Endothelial cell of umbilical vein (primary cell): Measurements from ENCODE around the gene CYBRD1.

Experiments used
- EZH2 ChIP-seq: IDR thresholded peaks from 2 replicates; pipeline ENCODE4 v1.6.1; 2012; ENCODE audit warnings: borderline replicate concordance, low read depth, mild to moderate bottlenecking, moderate library complexity, low read length, inconsistent platforms; ENCODE audit not compliant: severe bottlenecking
- FOS ChIP-seq: IDR thresholded peaks from 2 replicates; pipeline ENCODE4 v1.6.1; 2011; ENCODE audit warnings: mild to moderate bottlenecking, low read length, moderate library complexity, borderline replicate concordance; ENCODE audit not compliant: insufficient read depth
- GATA2 ChIP-seq: IDR thresholded peaks from 2 replicates; pipeline ENCODE4 v1.7.0; 2011; ENCODE audit warnings: low read depth, mild to moderate bottlenecking, moderate library complexity, mixed read lengths, low read length; ENCODE audit not compliant: insufficient read length, insufficient read depth
- POLR2A ChIP-seq: IDR thresholded peaks from 2 replicates; pipeline ENCODE4 v1.6.1; 2012; ENCODE audit warnings: low read depth, mild to moderate bottlenecking, control low read depth, low read length
- POLR2AphosphoS5 ChIP-seq: IDR thresholded peaks from 2 replicates; pipeline ENCODE4 v1.6.1; 2012; ENCODE audit warnings: low read depth, mild to moderate bottlenecking, control low read depth, low read length, moderate library complexity; ENCODE audit not compliant: insufficient read depth
- TF ChIP-seq, protein P1 (sequence below), 2 donors: IDR thresholded peaks; 1 replicate in 1 of 2; 2 replicates in 1 of 2; pipeline ENCODE4 v1.5.1; 2011; ENCODE audit warnings: low read length in 2 of 2, mild to moderate bottlenecking in 2 of 2, moderate library complexity in 2 of 2, control low read depth in 1 of 2, inconsistent platforms in 1 of 2, low read depth in 1 of 2; ENCODE audit not compliant: insufficient read depth in 1 of 2; ENCODE audit errors: extremely low read depth in 1 of 2

GRCh38 chr2:171524018-171524401, 1.7 kb downstream of the CYBRD1 start:
- TF ChIP-seq, protein P1, sequence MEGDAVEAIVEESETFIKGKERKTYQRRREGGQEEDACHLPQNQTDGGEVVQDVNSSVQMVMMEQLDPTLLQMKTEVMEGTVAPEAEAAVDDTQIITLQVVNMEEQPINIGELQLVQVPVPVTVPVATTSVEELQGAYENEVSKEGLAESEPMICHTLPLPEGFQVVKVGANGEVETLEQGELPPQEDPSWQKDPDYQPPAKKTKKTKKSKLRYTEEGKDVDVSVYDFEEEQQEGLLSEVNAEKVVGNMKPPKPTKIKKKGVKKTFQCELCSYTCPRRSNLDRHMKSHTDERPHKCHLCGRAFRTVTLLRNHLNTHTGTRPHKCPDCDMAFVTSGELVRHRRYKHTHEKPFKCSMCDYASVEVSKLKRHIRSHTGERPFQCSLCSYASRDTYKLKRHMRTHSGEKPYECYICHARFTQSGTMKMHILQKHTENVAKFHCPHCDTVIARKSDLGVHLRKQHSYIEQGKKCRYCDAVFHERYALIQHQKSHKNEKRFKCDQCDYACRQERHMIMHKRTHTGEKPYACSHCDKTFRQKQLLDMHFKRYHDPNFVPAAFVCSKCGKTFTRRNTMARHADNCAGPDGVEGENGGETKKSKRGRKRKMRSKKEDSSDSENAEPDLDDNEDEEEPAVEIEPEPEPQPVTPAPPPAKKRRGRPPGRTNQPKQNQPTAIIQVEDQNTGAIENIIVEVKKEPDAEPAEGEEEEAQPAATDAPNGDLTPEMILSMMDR (IDR thresholded peaks at IDR 0.05; ENCODE audit: extremely low read depth in 1 of 2, insufficient read depth in 1 of 2, low read depth in 1 of 2, low read length in 2 of 2) = no peak
- TF ChIP-seq POLR2AphosphoS5 (no peak), EZH2 (no peak), POLR2A (no peak), GATA2 (no peak), FOS (no peak)
